ENCODE results near the gene CCL24. TPM values are rescaled to one million over a fixed set of nuclear protein-coding genes. Genes with fewer than 3 reads are reported as not detected.
"Not testable (repeated sequence)": the region's sequence is repeated elsewhere in the genome, so short reads cannot be mapped to it uniquely, and the experiment has no call there.

Gene CCL24, protein sequence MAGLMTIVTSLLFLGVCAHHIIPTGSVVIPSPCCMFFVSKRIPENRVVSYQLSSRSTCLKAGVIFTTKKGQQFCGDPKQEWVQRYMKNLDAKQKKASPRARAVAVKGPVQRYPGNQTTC
- total RNA-seq = not detected in 2 replicates

- no peak for DNase-seq
Measured at GRCh38 chr7:75813781-75814236, at the start of gene CCL24. Gene CCL24, minus strand, starts transcription at chr7:75813806. Its CDS starts 91 bp downstream, at chr7:75813715.

DNA sequence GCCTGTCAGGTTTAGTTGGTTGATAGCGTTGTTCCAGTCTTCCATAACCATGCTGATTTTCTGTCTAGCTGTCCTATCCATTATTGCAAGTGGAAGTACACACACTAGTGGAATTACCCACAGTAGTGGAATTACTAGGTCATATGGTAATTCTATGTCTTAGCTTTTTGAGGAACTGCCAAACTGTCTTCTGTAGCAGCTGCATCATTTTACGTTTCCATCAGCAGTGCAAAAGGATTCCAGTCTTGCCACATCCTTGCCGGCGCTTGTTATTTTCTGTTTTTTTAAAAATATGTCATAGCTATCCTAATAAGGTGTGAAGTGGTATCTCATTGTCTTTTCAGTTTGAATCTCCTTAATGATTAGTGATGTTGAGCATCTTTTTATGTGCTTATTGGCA, 48.0 kb upstream of the CCL24 start:
- DNase-seq = no peak

DNA sequence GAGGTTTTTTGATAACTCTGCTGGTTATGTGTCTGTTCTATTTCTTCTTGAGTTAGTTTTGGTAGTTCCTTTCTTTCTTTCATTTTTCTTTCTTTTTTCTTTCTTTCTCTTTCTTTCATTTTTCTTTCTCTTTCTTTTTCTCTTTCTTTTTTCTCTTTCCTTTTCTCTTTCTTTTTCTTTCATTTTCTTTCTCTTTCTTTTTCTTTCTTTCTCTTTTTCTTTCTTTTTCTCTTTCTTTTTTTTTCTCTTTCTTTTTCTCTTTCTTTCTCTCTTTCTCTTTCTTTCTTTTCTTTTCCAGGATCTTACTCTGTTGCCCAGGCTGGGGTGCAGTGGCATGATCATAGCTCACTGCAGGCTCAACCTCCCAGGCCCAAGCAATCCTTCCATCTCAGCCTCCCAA, 44.8 kb upstream of the CCL24 start:
- no peak for DNase-seq

- DNase-seq = no peak
Measured at GRCh38 chr7:75856536-75856935, 42.9 kb upstream of the CCL24 start.

GRCh38 chr7:75854813-75855345, 41.3 kb upstream of the CCL24 start:
- DNase-seq = not testable (repeated sequence)

DNA sequence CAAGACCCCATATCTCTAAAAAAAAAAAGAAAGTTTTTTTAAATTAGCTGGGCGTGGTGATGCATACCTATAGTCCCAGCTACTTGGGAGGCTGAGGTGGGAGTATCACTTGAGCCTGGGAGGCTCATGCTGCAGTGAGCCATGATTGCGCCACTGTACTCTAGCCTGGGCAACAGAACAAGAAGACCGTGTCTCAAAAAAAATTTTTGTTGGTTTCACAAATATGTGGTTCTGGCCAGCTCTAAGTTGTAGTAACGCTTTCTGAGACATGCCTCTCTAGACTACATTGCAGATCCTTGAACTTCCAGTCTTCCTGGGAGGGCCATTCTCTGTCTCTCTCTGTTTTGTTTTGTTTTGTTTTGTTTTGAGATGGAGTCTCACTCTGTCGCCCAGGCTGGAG, 40.6 kb upstream of the CCL24 start:
- no peak for DNase-seq

- DNase-seq = no peak
Measured at GRCh38 chr7:75850235-75850634, 36.6 kb upstream of the CCL24 start.

DNA sequence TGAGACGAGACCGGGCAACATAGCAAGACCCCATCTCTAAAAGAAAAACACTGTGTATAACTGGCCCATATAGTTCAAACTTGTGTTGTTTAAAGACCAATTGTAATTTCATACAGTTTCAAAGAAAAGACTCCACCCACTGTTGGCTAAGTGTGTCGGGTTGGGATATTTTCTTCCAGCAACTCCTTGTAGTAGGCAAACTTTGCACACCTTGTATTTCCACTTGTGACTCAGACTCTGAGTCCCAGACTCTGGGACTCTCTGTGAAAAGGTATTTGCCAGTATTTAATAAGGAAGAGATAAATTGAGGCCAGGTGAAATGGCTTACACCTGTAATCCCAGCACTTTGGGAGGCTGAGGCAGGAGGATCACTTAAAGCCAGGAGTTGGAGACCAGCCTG, 36.0 kb upstream of the CCL24 start:
- DNase-seq = no peak

DNA sequence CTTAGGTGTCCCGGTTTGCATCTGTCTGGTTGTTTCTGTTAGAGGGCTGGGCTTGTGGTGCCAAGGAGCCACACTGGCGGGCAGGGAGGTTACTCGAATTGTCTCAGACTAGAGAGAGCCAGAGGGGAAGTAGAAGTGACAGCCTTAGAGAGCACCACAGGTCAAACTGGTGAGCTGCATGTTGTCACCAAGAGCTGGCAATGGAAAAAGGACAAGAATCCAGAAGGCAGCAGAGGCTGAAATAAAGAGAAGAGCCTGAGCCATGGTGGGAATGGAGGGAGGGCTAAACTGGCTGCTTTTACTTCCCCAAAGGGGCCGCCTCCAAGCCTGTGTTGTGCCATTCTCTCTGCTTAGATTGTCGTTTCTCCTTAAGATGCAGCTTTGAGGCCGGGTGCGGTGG, 34.1 kb upstream of the CCL24 start:
- no peak for DNase-seq

DNA sequence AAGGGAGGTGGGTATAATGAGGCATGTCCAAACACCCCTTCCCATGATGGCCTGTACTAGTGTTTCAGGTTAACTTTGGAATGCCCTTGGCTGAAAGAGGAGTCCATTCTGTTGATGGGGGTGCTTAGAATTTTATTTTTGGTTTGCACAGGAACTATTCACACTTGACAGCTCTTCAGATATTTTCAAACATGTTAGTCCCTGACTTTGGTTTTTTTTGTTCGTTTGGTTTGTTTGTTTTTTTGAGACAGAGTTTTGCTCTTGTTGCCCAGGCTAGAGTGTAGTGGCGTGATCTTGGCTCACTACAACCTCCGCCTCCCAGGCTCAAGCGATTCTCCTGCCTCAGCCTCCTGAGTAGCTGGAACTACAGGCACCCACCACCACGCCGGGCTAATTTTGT, 31.5 kb upstream of the CCL24 start:
- DNase-seq = not testable (repeated sequence)

DNA sequence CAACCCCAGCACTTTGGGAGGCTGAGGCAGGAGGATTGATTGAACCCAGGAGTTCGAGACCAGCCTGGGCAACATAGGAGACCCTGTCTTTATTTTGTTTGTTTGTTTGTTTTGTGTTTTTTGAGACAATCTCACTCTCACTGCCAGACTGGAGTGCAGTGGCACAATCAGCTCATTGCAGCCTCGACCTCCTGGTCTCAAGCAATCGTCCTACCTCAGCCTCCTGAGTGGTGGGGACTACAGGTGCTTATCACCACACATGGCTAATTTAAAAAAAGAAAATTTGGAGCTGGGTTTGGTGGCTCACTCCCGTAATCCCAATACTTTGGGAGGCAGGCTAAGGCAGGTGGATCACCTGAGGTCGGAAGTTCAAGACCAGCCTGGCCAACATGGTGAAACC, 30.6 kb upstream of the CCL24 start:
- DNase-seq = no peak

DNA sequence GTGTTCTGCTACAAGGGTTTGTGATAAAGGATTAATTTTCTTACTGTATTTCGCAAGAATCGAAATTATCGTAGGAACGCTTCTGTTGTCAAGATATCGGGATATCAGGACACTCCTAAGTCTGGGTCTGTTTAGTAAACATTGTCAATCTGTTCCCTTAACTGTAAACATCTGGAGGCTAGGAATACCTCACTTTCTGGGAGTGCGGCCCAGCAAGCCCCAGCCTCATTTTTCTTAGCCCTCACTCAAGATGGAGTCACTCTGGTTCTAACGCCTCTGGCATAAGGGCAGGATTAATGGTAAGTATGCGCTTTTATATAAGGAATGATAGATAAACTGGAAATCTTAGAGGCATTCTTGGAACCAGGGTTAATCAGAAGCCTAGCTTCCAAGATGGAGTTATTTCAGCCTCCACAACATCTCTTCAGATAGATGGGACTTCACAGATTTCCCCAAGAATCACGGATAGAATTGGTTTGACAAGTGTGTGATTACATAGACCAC, 30.1 kb upstream of the CCL24 start:
- DNase-seq = no peak

GRCh38 chr7:75842836-75843446, 29.3 kb upstream of the CCL24 start:
- peak; percentile 86 for DNase-seq

- no peak for DNase-seq
Measured at GRCh38 chr7:75840029-75840428, 26.4 kb upstream of the CCL24 start.

DNA sequence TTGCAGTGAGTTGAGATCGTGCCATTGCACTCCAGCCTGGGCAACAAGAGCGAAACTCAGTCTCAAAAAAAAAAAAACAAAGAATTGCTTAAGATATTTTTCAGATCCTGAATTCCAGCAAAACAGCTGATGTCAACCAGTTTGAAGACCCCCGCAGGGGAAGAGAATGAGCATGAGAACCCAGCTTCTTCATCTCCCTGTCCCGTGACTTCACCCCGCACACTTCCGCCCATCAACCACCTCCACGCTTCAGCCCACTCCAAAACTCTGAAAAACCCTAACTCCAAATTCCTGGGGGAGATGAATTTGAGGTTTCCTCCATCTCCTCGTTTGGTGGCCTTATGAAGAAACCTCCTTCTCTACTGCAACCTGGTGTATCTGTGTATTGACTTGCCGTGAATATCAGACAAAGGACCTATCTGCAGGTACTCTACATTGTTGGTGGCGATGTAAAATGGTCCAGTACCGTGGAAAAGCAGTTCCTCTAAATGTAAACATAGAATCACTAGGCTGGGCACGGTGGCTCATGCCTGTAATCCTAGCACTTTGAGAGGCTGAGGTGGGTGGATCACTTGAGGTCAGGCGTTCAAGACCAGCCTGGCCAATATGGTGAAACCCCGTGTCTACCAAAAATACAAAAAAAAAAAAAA, 24.8 kb upstream of the CCL24 start:
- DNase-seq = not testable (repeated sequence)

- no peak for DNase-seq
Measured at GRCh38 chr7:75836798-75837197, 23.2 kb upstream of the CCL24 start.

DNA sequence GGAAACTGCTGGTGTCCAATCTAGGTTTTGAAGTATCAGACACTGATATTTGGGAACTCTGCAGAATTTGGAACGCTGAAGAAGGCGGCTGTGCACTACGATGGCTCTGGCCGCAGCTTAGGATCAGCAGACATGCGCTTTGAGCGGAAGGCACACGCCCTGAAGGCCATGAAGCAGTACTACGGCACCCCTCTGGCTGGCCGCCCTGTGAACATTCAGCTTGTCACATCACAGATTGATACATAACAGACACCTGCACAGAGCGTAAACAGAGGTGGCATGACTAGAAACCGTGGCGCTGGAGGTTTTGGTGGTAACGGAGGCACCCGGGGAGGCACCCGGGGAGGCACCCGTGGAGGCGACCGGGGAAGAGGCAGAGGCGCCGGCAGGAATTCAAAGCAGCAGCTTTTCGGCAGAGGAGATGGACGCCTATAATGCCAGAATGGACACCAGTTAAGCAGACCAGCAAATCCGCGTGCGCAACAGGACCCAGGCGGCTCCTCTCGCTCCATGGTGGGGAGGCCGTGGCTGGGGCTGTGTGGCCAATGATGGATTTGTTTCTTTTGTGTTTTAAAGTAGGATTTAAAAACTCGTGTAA, 22.2 kb upstream of the CCL24 start:
- no peak for DNase-seq

- DNase-seq = not testable (repeated sequence)
Measured at GRCh38 chr7:75833662-75834061, 20.1 kb upstream of the CCL24 start.

- no peak for DNase-seq
Measured at GRCh38 chr7:75830978-75831377, 17.4 kb upstream of the CCL24 start.

GRCh38 chr7:75829656-75830055, 16.1 kb upstream of the CCL24 start:
- DNase-seq = peak; percentile 22

- no peak for DNase-seq
Measured at GRCh38 chr7:75823198-75823910, 9.7 kb upstream of the CCL24 start.

DNA sequence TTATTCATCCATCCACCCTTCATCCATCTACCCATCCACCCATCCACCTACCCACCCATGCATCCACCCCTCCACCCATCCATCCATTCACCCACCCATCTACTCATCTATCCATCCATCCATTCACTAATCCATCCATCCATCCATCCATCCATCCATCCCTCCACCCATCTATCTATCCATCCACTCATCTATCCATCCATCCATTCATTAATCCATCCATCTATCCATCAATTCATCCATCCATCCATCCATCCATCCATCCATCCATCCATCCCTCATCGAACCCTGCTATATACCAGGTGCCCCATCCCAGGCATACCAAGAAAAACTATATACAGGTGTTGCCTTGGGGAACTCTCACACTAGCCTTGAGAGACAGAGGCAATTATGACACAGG, 7.1 kb upstream of the CCL24 start:
- no peak for DNase-seq

DNA sequence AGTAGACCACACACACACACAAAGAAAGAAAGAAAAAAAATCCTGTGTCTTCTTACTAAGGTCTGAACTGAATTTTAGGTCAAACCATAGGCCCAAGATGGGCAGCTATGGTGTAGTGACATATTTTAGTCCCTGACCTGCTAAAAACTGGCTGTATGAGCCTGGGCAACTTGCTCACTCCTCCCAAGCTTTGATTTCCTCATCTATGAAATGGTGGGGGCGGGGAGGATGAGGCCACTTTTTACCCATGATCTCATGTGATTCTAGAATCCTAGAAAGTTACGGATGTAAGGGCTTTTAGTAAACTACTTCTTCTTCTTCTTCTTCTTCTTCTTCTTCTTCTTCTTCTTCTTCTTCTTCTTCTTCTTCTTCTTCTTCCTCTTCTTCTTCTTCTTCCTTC, 6.1 kb upstream of the CCL24 start:
- DNase-seq = no peak
